Measurements from ENCODE around the gene OPA3.
A peak's percentile ranks its signal among the peaks of the same experiment; 100 is the strongest.

Gene OPA3

DNA sequence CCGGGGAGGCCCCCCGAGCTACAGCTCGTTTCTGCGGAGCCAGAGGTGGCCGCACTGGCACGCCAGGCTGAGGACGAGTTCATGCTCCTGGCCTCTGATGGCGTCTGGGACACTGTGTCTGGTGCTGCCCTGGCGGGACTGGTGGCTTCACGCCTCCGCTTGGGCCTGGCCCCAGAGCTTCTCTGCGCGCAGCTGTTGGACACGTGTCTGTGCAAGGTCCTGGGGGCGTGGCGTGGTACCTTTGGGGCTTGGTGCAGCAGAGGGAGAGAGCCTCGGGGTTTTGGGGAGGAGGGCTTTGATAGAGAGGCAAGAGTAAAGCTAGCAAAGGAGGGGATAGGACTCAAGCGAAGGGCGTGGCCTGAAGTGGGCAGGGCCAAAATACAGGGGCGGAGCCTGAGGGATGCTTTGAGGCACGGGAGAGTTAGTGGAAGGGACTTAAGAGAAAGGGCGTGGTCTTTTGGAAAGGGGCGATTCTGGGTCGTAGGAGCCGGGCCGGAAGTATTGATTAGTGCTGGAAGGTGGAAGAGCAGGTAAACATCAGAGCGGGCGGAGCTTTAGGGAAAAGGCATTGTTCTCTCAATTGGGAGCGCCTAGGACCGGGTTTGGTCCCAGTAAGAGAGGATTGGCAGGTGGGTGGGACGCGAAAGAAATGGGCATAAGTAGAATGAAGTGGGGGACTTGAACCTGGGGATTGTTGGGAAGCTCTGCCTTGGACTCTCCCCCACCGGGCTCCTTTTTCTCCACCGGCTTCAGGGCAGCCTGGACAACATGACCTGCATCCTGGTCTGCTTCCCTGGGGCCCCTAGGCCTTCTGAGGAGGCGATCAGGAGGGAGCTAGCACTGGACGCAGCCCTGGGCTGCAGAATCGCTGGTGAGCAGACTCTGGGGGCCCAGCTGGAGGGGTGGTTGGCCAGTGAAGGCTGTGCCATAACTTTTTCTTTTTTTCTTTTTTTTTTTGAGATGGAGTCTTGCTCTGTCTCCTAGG, 85.1 kb downstream of the OPA3 start:
- peak; percentile 67 for DNase-seq

DNA sequence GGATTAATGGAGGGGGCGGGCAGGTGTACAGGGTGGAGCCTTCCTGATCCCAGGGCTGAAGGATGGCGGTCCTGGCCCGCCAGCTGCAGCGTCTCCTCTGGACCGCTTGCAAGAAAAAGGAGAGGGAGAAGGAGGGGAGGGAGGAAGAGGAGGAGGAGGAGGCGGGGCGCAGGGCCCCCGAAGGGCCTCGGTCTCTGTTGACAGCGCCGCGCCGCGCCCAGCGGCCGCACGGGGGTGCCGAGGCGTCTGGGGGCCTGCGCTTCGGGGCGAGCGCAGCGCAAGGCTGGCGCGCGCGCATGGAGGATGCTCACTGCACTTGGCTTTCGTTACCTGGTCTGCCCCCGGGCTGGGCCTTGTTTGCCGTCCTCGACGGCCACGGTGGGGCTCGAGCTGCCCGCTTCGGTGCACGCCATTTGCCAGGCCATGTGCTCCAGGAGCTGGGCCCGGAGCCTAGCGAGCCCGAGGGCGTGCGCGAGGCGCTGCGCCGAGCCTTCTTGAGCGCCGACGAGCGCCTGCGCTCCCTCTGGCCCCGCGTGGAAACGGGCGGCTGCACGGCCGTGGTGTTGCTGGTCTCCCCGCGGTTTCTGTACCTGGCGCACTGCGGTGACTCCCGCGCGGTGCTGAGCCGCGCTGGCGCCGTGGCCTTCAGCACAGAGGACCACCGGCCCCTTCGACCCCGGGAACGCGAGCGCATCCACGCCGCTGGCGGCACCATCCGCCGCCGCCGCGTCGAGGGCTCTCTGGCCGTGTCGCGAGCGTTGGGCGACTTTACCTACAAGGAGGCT, 86.0 kb downstream of the OPA3 start, which contains the start of gene PPM1N:
Gene PPM1N, plus strand, starts transcription at position 33 of the 785 bp plus-strand sequence. Its CDS starts 30 bp downstream, at position 63.
- DNase-seq, result no peak

DNA sequence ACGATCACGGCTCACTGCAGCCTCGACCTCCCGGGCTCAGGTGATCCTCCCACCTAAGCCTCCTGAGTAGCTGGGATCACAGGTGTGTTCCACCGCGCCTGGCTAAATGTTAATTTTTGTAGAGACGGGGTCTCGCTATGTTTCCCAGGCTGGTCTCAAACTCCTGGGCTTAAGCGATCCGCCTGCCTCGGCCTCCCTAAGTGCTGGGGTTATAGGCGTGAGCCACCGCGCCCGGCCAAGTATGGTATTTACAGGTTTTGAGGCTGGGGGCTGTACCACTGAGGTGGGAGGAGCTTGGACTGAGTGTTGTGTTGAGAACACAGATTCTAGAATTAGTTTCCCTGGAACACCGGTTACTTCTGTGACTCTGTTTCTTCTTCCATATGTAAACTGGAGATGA, 86.8 kb downstream of the OPA3 start:
- no peak for DNase-seq

DNA sequence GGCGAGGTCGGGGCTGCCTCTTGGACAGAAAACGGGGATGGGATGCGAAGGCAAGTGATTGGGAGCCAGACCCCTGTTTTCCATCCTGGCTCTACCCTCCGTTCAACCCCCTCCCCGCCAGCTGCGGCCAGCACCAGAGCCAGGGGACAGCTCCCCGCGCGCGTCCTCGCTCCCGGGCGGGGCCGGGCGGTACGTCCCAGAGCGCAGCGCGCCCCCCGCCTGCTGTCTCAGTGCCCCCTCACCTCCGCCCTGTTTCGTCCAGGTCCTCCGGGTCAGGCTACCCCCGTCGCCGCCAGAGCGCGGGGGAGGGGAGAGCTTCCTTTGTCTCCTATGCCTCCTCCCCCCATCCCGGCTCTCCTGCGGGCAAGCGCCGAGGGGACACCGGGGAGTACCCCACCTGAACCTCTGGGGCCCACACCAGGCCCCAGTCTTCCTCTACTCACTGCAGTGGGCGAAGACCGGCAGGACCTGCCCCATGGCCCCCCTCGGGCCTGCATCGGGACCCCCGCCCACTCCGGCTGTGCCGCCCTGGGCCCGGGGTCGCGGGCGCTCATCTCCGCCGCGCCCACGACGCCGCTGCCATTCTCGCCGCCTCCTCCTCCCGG, 88.2 kb downstream of the OPA3 start:
- DNase-seq, result no peak

DNA sequence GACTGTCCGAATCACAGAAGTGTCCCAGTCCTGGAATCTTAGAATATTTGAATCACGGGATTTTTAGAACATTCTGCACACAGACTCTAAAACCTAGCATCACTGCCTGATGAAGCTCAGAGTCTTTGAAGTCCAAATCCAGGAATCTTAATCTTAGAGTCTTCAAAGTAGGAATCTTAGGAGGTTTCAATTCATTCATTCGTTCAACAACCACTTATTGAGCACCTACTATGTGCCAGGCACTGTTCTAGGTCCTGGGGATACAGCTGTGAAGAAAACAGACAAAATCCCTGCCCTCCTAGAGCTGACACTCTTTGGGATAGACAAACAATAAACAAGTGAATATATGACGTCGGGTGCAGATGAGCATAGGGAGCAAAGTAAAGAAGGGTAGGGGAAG, 89.4 kb downstream of the OPA3 start:
- DNase-seq, result no peak

DNA sequence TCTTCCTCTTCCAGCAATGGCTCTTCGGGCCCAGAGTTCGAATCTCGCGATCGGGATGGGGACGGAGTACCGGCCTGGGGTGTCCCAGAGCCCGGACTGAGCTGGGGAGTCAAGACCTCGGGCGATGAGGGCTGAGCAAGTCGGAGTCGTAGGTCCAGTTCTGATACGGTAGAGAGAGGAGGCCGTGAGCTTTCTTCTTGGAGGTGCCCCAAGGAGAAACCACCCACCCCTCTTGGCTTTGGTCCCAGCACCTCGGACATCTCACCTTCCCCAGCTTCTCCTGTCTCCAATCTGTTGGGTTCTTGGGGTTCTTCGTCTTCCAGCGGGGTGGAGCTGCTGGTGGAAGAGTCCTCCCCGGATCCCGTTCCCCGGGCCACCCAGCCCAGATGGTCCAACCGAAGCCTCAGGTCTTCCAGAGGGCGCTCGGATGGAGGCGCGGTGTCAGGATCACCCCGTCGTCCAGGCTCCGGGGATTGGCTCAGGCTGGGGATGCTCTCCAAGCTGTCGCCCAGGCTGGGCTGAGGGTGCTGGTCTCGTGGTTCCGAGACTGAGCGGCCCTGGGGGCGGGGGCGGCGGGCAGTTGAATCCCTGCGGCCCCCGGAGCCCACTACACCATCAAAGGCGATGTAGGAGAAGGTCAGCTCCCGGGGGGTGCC, 90.2 kb downstream of the OPA3 start:
- DNase-seq, result no peak

DNA sequence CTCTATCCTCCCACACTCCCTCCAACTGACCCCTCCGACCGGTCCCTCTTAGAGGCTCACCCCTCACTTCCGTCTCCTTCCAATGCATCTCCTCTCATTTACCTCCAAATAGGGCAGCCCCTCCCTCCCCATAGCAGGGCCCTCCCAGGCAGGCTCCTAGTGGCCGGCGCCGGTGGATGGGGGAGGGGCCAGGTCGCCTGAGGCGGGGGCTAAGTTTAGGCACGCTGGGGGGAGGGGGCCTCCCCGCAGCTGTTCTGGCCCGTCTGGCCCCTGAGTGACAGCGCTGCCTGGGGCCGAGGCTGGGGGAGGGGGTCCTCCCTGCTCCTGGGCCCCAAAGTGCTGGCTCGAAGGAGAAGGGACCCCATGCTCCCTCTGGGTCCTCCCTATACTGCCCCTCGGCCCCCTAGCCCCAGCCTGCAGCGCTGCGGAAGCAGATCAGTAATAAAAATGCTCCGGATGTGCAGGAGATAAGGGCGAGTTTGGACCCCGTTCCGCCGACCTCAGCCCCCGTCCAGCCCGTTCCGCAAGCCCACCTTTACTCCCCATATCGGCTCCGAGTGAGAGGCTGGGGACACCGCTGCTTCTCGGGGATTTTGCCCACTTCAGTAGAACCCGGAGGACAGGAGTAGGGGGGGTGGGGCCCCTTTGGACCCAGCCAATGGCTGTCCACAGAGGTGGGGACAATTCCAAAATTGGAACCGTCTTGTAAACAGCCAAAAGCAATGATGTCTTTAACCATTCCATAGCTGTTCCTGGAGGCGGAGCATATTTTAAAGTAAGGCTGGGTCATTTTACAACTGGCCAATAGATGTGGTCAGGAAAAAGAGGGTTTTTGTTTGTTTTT, 91.8 kb downstream of the OPA3 start:
- DNase-seq, result no peak

DNA sequence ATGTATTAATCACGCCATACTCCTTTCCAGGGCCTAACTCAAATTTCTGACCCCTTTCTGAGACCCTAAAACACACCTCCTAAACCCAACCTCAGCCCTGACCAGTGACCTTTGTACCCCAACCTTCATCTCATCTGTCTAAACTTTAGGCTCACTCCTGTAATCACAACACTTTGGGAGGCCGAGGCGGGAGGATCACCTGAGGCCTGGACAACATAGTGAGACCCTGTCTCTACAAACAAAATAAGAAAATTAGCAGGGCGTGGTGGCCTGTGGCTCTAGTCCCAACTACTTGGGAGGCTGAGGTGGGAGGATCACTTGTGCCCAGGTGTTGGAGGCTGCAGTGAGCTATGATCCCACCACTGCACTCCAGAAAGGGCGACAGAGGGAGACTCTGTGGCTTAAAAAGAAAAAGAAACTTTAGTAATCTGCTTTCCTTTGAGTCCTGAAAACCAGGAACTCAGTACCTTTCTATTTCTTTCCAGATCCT, 92.4 kb downstream of the OPA3 start:
- DNase-seq, result no peak

DNA sequence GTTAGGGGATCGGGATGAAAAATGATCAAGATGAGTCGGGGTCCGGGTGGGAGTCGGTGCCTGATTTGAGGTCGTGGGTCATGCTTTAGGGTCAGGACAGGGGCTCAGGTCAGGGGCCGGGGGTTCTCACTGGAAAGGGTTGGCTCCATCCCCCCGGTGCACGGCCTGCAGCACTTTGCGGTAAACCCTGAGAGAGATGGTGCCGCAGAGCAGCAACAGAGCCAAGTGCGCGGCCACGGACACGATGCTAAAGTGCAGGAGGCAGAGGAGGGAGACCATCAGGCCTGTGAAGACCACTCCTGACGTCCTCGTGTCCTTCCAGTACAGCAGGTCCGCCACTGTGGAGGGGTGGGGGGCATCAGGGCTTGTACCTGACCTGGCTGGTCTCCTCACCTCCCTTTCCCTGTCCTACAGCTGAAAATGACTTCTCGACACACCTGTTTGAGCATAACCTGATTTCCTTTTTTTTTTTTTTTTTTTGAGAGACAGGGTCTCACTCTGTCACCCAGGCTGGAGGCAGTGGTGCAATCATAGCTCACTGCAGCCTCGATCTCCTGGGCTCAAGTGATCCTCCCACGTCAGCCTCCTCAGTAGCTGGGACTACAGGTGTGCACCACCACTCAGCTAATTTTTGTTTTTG, 95.3 kb downstream of the OPA3 start:
- no peak for DNase-seq

DNA sequence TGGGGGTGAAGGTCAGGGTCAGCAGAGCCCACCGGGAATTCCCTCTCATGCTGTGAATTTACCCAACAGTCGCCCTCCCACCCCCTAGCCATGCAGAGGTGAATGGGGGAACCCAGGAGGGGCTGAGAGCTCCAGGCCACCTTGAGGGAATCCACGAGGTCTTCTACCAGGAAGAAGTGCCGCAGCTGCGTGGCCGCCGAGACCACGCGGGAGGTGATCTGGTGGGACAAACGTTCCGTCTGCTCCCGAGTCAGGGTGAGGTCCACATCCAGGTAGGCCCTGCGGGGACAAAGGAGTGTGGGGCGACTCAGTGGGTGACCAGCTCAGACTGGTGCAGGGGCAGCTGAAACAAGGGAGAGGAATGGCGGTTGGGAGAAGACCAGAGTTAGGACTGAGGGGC, 95.9 kb downstream of the OPA3 start:
- DNase-seq, result no peak

DNA sequence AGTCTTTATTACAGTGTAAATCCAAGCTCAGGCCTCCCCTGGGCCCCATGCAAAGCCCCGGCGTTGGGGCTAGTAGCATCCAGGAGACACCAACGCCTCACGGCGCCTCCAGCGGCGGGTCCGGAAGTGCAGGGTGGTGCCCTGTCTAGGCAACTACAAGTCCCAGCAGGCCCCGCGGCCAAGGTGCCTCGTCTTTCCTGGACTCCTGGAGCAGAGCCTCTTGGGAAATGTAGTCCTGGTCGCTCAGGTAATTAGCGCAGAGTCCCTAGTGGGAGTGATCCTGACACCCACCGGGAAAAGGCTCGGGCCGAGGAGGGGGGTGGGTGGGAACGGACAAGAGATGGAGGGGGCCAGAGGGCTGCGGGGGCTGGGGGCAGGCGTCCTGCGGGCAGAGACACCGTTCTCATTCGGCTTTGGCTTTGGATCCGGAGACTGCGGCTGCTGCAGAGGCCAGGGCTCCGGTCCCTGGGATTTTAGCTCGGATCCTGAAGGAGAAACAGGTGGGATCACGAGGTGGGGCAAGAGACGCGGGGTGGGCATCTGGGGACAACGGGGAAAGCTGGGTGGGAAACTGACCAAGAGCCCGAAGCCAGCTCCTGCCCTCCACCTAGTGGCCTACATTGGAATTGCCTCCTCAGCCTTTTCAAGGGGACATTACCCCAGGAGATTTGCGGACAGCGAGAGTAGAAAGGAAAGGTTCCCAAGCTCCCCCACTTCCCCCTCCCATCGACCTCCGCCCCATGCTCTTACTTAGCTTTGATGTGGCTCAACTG, 99.1 kb downstream of the OPA3 start:
- peak; percentile 73 for DNase-seq

DNA sequence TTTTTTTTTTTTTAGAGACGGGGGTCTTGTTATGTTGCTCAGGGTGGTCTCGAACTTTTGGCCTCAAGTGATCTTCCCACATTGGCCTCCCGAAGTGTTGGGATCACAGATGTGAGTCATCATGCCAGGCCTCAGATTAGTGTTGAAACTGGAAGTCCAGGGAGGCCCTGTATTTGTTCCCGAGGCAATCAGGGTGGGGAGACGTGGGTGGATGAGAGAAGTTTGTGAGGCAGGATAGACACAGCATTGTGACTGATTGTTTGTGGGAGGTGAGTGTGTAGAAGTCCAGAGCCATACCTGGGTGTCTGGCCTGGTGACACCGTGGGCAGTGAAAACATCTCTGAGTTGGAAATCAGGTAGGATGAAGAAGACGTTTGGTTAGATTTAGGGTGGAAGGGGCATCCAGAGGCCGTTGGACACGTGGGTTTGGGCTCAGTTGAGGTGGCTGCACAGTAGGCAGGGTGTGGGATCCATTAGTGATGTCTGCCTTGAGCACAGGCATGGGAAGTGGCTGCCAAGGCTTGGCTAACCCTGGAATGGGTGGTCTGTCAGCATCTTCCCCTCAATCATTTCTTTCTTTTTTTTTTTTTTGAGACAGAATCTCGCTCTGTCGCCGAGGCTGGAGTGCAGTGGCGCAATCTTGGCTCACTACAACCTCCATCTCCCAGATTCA, 100.2 kb downstream of the OPA3 start:
- DNase-seq, result no peak

DNA sequence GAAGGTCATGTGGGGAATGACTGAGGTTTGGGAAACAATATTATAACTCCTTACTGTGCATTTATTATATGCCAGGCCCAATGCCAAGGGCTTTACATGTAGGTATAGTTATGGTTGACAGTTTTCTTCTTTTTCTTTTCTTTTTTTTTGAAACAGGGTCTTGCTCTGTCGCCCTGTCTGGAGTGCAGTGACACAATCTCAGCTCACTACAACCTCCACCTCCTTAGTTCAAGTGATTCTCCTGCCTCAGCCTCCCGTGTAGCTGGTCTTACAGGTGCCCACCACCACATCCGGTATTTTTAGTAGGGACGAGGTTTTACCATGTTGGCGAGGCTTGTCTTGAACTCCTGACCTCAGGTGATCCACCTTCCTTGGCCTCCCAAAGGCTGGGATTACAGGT, 101.6 kb downstream of the OPA3 start:
- no peak for DNase-seq

DNA sequence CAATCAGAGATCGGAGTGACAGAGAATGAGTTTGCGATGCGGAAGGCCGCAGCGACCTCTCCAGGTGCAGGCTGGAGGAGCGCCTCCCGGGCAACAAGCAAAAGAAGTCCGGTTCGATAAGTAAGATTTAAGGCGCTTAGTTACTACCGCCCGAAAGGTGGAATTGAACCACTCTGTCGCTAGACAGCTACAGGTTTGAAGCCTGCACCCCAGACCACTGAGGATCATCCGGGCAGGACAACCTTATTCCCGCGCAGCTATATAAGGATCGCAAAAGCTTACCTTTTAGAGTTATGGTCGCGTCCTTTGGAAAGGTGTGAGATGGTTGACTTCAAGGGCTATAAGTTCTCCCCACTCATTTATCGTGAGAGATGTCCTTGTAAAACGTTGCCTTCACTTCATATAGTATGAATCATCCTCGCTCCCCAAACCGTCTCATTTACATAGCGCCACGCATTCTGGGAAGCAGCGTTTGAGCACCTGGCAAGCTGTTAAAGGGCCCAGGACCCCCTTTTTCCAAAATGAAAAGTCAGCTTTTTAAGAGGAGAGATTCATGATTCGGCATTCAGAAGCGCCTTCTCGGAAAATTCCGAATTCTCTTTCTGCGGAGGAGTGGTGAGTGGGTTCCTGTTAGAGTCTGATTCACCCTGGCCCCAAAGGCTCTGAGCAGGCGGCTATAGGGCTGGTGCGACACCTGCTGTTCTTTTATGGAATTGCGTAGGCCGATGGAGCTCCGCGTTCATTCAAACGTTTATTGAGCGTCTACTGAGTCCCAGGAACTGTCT, 106.0 kb downstream of the OPA3 start:
- DNase-seq, result peak; percentile 88

DNA sequence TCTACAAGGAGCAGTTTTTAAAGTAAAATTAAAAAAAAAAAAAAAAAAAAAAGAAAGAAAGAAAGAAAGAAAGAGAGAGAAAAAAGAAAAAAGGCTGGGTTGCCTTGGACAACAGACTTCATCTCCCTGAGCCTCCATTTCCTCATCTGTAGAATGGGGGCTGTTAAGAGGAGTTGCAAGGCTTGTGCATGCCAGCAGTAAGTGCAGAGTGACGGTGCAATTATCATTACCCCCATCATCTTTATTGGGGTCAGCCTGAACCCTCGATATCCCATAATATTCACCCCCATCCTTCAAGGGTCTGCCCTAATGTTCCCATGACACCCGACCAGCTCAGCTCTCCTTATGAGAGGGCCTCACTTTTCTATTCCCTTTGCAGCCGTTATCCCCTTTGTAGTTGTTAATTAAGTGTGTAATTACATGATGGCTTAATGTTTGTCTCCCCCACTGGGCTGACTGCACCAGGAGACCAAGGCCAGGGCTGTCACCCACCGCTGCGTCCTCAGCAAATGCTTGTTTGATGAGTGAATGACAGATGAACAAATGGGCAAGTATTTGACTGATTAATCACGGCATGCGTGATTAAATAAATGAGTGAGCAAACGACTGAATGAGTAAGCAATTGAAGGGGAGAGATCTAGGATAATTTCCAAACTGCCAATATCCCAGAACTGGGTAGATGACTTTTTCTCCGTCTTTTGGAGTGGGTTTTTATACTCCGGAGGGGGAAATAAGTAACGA, 106.7 kb downstream of the OPA3 start:
- DNase-seq, result no peak
